ENCODE results near the gene RNPS1. TPM values are rescaled to one million over a fixed set of nuclear protein-coding genes. Genes with fewer than 3 reads are reported as not detected.

RNPS1 gene, protein sequence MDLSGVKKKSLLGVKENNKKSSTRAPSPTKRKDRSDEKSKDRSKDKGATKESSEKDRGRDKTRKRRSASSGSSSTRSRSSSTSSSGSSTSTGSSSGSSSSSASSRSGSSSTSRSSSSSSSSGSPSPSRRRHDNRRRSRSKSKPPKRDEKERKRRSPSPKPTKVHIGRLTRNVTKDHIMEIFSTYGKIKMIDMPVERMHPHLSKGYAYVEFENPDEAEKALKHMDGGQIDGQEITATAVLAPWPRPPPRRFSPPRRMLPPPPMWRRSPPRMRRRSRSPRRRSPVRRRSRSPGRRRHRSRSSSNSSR
- polyA plus RNA-seq (ENCODE audit: insufficient read length) = 183 TPM

DNA sequence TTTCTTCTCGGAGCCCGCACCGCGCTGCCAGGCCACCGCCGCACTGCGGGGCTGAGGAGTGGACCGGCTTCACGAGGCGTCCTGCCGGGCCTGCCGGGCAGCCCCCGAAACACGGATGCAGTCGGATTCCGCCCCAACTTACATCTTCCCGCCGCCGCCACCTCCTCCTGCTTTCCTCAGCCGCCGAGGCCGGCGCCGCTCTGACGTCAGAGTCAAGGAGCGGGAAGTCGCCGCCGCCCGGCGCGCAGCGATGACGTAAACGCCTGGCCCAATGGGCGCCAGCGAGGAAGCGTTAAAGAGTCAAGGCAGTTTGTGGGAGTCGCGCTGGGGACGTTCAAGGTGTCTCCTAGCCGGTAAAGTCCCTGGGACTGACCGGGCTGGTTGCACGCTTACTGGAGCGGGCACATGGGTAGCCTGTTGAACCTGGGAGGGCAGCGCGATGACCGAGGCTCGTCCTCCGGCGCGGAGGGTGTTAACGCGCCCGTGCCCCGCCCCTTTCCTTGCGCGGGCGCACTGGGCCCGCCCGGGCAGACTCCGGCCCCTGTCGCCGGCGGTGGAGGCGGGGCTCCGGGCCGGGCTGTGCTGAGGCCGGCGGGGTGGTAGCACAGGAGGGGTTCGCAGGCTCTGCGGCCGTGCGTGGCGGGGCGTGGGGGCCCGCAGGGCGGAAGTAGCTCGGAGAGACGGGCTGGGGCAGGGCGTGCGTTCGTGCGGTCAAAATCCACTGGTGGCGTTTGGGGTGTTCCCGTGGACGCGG lies at the start of gene RNPS1:
RNPS1 (minus strand) TSS at position 214 of the 754 bp plus-strand sequence. CDS start 3,483 bp downstream, outside the sequence.
- peak; percentile 100 for DNase-seq

DNA sequence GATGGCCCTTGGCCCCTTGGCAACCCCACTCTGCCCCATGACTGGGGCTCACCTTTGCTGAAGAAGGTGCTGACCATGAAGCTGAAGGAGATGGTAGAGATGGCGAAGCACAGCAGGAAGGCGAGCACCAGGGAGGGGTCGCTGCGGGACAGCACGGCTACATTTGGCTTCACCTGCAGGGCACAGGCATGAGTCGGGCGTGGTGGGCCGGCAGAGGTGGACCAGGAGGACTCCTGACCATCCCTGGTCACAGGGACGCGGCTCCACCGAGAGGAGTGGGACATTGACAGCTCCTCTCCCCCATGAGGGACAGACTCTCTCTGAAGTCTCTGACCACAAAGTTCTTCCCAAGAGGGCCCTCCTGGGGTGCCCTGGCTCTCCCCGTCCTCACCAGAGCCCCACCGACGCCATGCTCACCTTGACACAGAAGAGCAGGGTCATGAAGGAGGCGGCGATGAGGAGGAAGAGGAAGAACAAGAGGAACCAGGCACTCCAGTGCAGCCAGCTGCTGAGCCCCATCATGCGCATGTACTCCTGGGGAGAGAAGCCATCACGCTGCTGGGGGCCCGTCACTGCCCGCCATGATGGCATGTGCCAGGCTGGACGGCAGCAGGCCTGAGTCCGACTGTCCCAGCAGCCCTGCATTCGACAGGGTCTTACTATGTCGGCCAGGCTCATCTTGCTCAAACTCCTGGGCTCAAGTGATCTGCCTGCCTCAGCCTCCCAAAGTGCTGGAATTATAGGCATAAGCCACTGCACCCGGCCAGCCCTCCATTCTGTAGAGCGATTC lies 49.5 kb upstream of the RNPS1 start:
- DNase-seq = no peak

DNA sequence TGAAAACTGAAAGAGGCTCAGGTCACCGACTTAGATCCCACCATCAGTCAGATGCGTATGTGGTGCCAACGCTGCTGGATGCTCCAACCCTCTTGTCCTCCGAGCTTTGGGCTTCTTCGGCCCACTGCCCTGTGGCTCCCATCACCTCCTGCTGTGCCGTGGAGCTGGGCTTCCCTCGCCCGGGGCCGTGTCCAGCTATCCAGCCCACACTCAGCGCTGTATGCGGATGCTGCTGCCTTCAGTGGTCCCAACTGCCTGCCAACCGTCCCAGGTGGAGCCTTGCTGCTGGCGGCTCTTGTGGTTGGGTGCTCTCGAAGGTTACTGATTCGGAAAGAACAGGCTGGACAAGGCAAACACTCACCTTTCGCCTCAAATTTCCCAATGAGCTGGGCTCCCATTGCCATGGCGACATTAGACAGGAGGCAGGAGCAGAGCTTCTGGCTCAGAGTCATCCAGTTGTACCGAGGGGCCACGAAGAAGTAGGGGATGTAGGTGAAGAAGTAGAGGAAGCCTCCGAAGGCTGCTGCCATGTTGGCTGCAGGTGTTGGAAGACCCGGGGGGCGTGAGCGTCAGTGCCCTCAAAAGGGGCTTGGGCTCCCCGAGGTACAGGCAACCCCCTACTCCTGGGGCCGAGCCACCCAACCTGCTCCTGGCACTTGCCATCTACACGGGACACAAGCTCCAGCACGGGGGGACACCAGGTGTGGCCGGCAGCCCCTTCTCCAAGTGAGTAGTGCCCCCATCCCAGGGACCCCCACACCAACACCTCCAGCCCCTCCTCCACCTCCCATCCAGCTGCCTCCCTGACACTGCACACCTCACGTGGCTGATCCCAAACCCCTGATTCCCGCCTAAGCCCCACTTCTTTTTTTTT lies 40.4 kb upstream of the RNPS1 start:
- DNase-seq = no peak

DNA sequence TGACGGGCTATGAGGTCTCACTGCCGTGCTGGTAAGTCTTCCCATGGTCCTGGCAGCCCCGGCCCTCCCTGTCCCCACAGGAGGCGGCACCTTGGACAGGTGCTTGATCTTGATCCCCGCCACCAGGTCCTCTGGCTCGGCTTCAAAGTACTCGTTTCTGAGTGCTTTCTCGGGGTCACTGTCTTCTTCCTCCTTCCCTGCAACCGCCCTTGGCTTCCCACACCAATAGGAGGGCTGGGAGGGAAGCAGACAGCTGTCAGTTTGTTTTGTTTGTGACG lies 31.9 kb upstream of the RNPS1 start:
- no peak for DNase-seq

DNA sequence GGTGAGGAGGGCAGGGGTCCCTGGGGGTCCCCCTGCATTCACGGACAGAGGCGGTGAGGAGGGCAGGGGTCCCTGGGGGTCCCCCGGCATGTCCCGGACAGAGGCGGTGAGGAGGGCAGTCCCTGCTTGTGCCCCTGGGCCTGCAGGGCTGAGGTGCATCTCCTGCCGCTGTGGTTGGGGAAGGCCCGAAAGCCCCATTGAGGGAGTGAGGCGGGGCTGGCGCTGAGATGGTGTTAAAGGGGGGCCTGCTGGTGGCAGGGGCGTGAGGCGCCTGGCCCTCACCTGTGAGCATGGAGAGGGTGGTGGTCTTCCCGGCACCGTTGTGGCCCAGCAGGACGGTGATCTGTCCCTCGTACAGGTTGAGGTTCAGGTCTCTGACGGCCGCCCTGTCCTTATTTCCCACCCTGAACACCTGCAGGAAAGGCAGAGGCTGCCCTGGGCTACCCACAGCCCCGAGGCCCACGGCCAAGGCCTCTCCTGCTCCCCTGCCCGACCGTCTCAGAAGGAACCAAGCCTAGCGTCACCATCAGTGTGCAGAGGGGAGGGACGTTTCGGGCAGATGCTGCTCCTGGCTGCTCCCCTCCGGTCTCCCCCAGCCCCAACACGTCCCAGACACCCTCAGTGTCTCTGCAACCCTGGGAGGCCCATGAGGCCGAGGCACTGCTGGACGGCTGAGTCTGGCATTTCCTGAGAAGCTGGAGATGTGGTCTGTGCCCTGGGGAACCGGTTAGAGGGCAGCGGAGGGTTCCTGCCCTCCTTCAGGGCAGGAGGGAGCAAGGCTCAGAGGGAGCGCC lies 31.4 kb upstream of the RNPS1 start:
- DNase-seq = no peak

DNA sequence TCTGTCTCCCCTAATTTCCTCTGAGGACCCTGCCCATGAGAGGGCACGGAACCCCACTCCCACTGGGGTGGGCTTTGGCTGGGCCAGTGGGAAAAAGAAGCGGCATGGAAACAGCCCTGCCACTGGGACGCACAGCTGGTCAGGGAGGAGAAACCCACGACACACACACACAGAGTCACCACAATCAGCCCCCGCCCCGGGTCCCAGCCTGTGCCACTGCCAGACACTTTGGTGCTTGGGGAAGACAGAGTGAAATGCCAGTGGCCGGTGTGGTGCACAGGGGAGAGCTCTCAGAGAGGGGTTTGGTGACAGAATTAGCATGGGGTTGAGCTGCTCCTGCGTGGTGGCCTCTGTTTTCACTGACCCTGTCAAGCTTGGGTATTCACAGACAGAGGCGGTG lies 30.7 kb upstream of the RNPS1 start:
- no peak for DNase-seq

DNA sequence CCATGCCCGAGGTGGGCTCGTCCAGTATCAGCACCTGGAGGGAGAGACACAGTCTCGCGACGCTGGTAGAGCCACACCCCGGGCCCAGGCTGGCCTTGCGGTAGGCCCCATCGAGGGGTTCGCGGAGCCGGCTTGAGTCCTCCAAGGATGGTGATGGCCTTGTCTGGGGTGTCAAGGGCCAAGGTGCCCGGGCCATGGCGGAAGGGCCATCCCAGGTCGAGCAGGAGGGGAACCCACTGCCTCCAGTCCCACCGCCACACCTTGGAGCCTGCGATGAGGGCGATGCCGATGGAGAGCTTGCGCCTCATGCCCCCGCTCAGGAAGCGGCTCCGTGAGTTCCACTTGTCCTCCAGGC lies 29.6 kb upstream of the RNPS1 start:
- DNase-seq = no peak

DNA sequence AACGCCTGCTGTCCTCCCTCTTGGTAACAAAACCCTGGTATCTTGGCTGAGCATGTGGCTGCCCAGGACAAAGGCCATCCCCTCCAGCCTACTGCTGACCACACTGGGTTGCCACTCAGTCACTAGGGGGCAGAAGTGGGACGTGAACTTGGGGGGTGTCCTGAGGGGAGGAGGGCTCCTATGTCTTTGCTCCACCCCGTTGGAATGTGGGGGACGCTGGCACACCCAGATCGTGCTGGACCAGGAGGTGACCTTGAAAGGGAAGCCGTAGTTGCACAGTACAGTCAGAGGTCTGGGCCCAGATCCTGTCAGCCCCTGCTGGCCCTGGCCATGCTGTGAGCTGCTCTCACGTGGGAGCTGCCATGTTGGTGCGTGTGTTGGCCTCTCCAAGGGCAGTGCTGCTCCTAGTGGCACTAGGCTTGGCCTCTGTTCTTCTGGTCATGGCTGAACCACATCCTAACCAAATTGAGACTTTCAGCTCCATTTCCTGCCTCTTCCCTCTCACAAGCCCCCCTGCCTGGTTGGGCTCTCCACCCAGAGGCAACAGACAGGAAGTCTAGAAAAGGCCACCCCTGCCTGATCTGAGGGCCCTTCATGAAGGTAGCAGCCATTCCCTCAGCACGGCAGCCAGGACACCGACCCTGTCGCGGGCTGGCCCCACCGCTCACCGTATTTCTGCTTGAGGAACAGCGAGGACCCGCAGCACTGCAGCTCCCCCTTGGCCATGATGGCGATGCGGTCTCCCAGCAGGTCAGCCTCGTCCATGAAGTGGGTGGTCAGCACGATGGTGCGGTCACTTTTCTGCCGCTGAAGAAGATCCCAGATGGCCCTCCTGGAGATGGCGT lies 29.0 kb upstream of the RNPS1 start:
- no peak for DNase-seq

DNA sequence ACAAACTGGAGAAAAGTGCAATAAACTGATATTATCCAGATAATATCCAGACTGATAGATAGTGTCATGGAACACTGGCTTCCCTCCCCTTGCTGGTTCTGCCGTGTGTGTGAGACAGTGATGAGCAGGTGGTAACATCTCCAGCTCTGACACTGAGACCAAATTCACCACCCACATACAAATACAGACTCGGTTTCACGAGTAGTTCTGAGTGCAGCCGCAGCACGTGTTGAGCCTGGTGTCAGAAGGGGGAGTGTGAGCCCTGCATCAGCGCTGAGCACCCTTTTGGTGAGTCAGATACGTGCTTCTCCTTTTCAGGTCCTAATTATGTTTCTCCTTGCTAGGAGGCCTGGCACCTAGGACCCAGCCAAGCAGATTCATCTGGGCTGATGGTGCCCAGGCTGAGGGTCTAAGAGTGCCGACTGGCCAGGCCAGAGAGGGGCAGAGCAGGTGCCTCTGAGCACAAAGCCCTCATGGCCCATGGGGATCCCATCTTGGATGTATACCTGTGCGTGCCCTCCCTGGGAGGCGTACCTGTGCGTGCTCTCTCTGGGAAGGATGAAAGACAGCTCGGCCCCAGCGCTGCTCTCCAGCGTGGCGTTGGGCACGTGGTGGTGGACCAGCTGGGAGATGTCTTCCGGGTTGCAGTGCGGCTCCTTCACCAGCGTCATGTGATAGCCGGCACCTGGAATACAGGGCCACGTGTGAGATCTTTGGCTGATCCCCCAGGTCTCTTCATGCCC lies 27.3 kb upstream of the RNPS1 start:
- DNase-seq = no peak

DNA sequence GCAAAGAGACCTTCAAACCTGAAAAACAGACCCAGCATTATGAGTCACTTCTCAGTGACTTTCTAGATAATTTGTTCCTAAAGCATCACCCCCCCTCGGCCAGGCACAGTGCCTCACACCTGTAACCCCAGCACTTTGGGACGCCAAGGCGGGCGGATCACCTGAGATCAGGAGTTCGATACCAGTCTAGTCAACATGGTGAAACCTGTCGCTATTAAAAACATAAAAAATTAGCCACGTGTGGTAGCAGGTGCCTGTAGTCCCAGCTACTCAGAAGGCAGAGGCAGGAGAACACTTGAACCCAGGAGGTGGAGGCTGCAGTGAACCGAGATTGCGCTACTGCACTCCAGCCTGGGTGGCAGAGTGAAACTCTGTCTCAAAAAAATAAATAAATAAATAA lies 24.3 kb upstream of the RNPS1 start:
- DNase-seq = no peak

DNA sequence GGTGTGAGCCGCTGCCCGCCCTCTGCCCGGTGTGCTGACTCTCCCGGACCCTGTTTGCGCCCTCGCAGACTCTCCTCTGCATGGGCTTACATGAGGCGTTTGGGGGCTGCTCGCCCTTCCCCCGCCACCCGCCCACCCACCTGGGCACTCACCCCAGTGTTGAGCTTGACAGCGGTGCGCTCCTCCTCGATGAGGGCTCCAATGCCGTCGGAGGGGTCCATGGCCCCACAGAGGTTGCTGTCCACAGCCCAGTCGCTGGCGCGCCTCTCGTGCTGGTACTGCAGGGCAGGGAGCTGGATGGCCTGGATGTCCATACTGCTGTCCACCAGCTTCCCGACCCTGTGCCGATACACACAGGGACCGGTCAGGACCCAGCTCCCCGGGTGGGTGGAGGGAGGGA lies 21.4 kb upstream of the RNPS1 start:
- no peak for DNase-seq

DNA sequence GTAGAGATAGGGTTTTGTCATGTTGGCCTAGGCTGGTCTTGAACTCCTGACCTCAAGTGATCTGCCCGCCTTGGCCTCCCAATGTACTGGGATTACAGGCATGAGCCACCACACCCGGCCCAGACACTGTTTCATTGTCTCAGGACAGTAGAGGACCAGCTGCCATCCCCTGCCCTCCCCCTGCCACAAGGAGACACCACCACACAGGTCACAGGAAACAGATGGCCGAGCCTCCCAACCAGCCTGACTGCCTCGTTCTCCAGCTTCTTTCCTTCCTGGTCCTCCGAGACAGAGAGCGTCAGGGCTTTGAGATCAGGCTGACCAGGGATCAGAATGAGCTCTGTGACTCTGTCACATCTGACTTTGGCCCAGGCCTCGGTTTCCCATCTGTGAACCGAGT lies 20.8 kb upstream of the RNPS1 start:
- no peak for DNase-seq

DNA sequence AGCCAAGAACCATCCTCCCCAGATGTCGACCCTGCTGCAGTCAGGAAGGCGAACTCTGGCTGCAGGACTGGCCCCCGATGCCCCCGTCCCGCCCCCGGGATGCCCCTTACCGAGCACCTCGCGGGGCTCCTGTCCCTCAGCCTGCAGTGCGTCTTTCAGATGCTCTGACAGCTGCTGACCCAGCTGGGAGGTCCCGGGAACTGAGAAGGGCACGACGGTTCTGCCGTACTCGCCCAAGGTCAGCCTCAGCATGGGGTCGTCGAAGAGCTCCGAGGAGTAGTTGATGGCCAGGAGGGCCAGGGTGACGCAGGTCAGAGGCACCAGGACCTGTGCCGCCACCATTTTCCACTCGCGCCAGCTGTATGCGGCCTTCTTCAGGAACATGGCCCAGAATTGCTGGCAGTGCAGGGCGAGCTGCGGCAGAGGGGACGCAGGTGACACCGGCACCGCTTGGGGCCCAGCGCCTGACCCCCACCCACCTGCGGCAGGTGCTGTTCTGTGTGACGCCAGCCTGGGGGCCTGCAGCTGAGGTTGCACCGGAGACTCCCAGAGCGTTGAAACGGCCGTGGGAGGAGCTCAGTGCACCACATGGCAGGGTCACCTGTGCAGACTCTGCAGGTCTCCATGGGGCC lies 20.1 kb upstream of the RNPS1 start:
- no peak for DNase-seq

DNA sequence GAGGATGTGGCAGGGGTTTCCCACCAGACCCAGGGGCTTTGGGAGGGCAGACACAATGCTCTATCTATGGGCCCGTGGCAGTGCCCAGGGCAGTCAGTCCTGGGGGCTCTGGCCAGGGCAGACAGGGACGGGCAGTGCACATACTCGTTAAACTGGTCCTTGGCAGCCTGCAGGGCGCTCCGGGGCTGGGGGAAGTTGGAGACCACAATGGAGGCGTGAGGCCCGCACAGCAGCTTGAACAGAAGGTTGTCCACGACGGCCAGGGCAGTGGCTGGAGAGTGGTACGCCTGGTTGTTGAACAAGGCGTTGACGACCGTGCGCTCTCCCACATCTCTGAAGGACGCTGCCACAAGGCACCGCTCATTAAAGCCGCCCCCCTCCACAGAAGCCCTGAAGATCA lies 18.6 kb upstream of the RNPS1 start:
- no peak for DNase-seq

DNA sequence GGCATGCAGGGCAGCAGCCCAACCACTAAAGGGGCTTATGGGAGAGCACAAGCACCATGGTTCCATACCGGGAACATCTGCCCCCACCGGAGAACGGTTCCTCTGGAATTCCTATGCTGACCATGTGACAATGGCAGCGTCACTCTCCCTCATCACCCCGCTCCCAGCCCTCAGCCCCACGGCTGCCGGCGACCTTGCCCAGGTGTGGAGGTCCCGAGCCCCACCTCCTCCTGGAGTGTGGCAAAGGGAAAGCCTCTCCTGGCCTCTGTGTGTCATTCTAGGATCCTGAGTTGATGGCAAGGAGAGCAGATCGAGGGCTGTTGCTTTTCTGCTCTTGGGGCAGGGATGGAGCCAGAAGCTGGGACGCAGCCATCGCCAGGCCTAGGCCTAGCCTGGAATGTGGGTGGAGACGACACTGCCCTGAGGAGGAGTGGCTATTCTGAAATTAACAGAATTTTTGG lies 17.8 kb upstream of the RNPS1 start:
- no peak for DNase-seq

DNA sequence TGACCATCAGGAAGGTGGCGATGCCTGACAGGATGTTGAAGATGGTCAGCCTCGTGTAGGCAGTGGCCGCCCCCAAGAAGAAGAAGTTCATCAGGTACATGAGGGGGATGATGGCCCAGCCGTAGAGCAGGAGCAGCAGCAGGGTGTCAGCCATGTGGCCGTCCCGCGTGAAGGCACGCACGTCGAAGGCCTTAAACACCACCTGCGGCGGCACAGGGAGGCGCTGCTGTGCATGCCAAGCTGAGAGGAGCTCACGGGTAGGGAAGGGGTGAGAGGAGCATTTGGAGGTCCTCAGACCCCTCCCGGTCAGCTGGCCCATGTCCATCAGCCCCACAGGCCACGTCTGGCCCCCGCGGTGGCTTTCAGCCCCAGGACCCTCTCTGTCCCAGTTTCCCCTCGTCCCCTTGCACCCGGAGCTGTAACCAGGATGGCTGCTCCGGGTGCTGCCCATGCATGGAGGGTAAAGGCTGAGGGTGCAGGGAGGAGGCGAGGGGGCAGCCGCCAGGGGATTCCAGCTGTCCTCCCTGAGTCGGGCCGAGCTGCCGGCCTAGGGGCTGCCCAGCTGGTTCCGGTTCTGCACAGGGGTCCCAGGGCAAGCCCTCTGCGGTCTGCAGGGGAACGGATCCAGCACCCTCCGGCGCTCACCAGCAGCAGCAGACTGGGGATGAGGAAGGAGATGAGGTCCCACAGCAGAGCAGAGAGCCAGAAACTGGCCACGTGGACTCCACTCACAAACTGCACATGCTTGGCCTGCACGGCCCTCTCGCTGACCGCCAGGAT lies 17.1 kb upstream of the RNPS1 start:
- DNase-seq = no peak

DNA sequence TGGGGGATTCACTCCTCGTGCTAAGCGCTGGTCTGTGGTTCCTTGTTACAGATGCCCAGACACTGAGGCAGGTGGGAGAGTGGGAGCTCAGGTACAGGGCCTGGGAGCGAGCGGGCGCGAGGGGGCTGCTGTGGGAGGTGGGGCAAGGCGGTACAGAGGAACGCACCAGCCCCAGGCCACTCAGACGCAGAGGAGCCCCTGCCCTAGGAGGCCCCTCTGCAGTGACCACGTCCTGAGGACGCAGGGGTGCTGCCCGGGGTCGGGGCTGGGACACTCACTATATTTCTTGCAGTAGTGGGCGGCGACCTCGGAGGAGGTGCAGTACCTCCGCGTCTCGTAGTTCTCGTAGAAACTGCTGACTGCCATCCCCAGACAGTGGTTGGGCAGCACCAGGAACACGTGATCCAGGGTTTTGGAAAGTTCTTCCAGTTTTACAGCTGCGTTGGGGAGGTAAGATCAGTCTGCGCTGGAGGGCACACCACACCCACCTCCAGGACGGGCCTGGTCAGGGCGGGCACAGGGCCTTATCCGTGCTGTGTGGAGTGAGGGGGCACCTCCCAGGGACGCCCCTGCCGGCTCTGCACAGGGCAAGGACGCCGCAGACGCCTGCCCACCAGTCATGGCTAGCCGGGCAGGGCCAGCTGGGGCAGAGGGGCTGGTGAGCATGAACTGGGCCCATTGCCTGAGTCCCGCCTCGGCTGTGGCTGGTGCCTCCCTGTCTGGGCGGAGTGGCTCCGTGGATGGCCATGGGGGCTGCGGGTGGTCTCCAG lies 16.3 kb upstream of the RNPS1 start:
- no peak for DNase-seq

Data from hindlimb muscle (tissue), 1 donor.